ENCODE measurements around the gene ZNF865.
A peak's percentile ranks its signal among the peaks of the same experiment; 100 is the strongest.

ZNF865 gene

GRCh38 chr19:55647732-55648584 lies 42.5 kb downstream of the ZNF865 start, which contains the start of gene CCDC106:
Gene CCDC106, plus strand, starts transcription at chr19:55648212. Its CDS starts 835 bp downstream, at chr19:55649047.
- Histone ChIP-seq H2AFZ (ENCODE audit: low read depth, low read length, severe bottlenecking) (no peak within 1 kb of the TSS), H3K79me2 (ENCODE audit: insufficient read depth, low read length) (peaks cover 24% of the 10 kb centered on the region), H3K9ac (ENCODE audit: low read length) (peak within 1 kb of the TSS; percentile 92), H3K36me3 (ENCODE audit: low read length) (no peaks in the 10 kb centered on the region; the same call in 1 of the 2 replicates), H3K9me2 (replicated peaks; ENCODE audit: insufficient read depth, low read length) (no peaks in the 10 kb centered on the region), H3K27me3 (ENCODE audit: low read length) (no peaks in the 10 kb centered on the region), H3K4me2 (ENCODE audit: low read depth, low read length, poor library complexity, severe bottlenecking) (peak within 1 kb of the TSS; percentile 87), H3K4me3 (ENCODE audit: insufficient read depth, low read length, poor library complexity, severe bottlenecking) (peak within 1 kb of the TSS; percentile 69), H4K20me1 (ENCODE audit: low read depth, low read length) (no peaks in the 10 kb centered on the region), H3K27ac (ENCODE audit: low read depth, low read length) (peak within 1 kb of the TSS; percentile 95), H3F3A (ENCODE audit: insufficient read depth) (peaks cover 36% of the 10 kb centered on the region), H3K9me3 (ENCODE audit: insufficient read depth, low read length) (no peaks in the 10 kb centered on the region)
- TF ChIP-seq EZH2phosphoT487 (conservative IDR thresholded peaks at IDR 0.05; ENCODE audit: low read length) (no peak), CTCF (IDR thresholded peaks at IDR 0.05; ENCODE audit: insufficient read depth, low read length, poor library complexity, severe bottlenecking) (no peak)

- peak overlapping the region; percentile 95 for H3K27ac ChIP-seq (ENCODE audit: low read depth, low read length)
Observed at GRCh38 chr19:55648585-55649267, 43.3 kb downstream of the ZNF865 start.

More at GRCh38 chr19:55648585-55649267, 43.3 kb downstream of the ZNF865 start:
- H3K4me2 ChIP-seq (ENCODE audit: low read depth, low read length, poor library complexity, severe bottlenecking), result peak overlapping the region; percentile 87
- peaks cover 33% of the 10 kb centered on the region for H3F3A ChIP-seq (ENCODE audit: insufficient read depth)
- H3K79me2 ChIP-seq (ENCODE audit: insufficient read depth, low read length), result peaks cover 22% of the 10 kb centered on the region
- TF ChIP-seq CTCF (IDR thresholded peaks at IDR 0.05; ENCODE audit: insufficient read depth, low read length, poor library complexity, severe bottlenecking), result no peak
- TF ChIP-seq EZH2phosphoT487 (conservative IDR thresholded peaks at IDR 0.05; ENCODE audit: low read length), result no peak
- H4K20me1 ChIP-seq (ENCODE audit: low read depth, low read length), result no peaks in the 10 kb centered on the region
- H3K9ac ChIP-seq (ENCODE audit: low read length), result peak overlapping the region; percentile 92
- no peaks in the 10 kb centered on the region for H3K9me3 ChIP-seq (ENCODE audit: insufficient read depth, low read length)
- H2AFZ ChIP-seq (ENCODE audit: low read depth, low read length, severe bottlenecking), result no peak overlapping the region
- peak overlapping the region; percentile 69 for H3K4me3 ChIP-seq (ENCODE audit: insufficient read depth, low read length, poor library complexity, severe bottlenecking)
- H3K36me3 ChIP-seq (ENCODE audit: low read length), result no peaks in the 10 kb centered on the region; the same call in 1 of the 2 replicates
- no peaks in the 10 kb centered on the region for H3K9me2 ChIP-seq (replicated peaks; ENCODE audit: insufficient read depth, low read length)
- H3K27me3 ChIP-seq (ENCODE audit: low read length), result no peaks in the 10 kb centered on the region

Measured in SU-DHL-6 (cell line).